ENCODE results near the gene MDH1B.
"Not testable (repeated sequence)": the region's sequence is repeated elsewhere in the genome, so short reads cannot be mapped to it uniquely, and the experiment has no call there.

The MDH1B gene

DNA sequence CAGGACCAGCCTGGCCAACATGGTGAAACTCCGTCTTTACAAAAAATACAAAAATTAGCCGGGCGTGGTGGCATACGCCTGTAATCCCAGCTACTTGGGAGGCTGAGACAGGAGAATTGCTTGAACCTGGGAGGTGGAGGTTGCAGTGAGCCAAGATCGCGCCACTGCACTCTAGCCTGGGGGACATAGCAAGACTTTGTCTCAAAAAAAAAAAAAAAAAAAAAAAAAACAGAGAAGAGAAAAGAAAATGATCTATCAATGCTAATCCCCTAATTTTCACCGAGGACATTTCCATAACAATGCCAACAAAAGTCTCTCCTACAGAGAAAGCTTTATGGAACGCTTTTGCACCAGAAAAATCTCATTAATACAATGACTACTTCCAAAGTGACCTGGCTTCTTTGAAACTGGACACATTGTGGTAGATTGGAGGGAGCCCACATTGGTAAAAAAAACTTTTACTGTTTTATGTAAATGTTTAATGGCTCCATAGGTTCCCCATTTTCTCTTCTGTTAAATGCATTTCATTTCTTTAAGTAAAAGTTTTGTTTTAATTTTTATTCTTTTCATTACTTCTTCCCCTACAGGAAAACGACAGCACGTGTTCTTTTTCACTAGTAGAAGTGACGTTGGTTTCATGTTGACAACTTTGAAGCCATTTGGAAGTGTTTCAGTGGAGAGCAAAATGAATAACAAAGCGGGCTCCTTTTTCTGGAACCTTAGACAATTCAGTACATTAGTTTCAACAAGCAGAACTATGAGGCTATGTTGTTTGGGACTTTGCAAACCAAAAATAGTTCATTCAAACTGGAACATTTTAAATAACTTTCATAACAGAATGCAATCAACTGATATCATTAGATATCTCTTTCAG lies 1.2 kb upstream of the MDH1B start:
- DNase-seq: no peak

DNA sequence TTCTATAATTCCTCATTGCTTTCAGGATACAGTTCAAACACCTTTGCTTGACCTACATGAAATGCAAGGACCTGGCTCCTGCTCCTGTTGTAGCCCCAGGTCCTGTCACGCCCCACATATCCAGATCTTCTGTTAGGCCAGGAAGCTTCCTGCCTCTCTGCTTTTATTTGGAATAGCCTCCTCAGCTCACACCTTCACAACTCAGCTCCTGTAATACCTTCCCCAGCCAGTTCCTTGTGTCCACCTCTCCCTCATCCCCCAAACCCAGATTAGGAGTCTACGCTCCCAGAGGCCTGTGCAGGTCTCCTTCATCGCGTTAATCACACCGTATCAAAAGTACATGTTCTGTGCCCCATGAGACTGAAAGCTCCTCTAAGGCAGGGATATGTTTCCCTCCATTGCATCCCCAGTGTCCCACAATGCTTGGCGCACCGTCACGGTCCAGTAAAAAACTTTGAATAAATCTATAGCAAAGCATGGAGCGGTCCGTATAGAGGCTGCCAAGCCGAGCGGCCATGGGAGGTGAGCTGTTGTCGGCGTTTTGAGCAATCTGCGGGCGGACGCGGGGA lies 371 bp downstream of the MDH1B start:
- no peak for DNase-seq

DNA sequence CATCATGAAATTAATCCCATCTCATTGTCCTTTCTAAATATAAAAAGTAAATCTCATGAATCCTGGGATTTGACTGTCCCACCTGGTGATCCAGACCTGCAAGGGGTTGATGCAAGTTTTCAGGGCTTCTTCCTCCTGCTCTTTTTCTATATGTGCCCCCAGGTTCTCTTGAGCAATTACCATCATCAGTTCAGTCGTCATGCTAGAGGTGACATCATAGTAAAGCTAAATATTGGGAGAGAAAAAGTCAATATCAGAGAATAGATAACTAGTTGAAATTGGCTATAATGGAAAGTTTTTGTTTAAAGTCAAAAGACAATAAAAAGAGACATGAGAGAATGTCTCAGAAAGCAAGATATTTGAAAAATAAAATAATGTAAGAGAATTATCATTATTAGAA lies 8.3 kb downstream of the MDH1B start:
- no peak for DNase-seq

DNA sequence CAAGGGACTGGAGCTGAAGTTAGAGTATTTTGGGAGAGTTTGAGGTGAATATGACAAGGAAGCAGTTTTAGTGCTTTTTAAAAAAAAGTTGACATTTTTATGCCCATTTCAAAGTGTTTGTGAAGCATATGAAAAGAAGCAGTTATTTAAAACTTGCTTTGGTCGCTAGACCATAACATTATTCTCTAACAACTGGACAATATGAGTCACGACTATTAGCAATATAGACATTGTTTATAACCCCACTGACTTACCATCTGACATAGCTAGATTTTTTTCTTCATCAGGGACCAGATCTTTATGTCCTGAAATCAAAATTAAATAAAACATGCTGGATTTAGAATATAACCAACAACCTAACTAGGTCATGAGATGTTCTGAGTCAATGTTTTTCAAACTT lies 24.3 kb downstream of the MDH1B start:
- DNase-seq: no peak

DNA sequence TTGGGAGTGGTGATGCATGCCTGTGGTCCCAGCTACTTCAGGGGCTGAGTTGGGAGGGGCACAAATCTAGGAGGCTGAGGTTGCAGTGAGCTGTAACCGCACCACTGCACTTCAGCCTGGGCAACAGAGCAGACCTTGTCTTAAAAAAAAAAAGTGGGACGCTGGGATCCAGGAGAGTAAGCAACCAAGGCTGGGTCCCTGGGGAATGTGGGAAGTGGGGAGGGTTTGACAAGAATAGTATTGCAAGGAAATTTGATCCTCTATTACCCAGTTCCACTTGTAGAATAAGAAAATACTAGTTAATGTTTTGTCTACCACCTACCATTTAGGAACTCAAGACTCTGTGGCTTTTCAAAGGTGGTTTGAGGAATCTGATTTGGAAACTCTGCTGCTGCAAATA lies 25.9 kb downstream of the MDH1B start:
- DNase-seq: no peak

DNA sequence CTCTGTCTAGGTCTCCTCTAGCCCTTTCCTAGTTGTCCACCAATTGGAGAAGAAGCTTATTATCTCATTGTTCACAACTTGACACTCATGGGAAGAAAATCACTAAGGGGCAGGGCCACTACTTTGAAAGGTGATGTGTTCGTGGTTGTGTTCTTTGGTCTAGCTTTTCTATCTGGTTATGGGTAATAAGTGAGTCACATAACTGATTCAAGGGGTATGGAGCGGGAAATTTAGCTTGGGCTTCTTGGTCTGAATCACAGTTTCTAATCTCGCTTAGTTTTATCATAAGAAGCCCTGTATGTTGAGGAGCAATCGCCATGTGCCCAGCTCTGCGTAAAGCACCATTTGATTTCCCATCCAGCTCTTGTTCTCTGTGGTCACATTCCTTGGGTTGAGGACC lies 28.2 kb downstream of the MDH1B start:
- no peak for DNase-seq

DNA sequence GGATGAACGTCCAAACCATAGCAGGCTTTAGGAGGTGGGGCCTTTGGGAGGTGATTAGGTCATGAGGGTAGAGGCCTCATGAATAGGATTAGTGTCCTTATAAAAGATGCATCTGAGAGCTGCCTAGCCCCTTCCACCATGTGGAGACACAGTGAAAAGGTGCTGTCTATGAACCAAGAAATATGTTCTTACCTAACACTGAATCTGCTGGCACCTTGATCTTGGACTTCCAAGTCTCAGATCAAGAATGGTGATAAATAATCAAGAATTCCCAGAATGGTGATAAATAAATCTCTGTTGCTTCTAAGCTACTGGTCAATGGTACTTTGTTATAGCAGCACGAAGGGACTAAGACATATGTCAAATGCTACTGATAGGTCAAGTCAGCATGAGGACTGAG lies 31.8 kb downstream of the MDH1B start:
- DNase-seq: no peak

DNA sequence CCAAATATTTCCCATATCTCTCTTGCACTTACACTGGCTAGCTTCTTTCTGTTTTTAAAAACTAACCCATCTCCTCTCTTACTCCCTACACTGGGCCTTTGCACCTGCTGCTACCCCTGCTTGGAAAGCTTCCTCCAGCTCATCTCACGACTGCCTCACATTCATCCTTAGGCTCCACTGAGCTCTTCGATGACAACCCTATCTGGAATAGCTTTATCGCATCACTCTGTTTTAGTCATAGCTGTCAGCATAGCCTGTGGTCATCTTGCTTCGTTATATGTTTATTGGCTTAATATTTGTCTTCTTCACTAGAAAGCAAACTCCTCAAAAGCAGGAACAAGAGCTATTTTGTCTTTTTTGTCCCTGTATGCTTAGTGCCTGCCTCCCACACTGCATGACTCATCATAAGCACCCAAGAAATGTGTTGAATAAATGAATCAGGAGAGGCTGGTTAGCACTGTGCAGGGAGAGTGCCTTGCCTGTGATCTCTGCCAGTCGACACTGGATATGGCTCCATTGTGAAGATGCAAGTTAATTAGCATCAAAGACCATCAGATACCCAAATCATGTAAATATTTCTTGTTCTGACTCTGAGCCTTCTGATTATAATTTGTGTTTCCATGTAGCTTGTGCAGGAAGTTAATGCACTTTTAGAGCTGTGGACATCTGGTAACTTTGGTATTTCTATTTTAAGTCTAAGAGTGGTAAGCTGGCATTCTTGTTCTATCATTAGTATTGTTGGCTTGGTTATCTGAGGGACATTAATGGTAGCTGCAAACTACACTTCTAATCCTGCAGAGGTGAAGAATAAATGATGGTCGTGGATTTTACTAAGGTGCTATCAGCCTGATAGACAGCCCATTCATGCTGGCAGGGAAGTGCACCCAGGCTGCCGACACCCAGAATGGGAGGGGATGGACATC lies 36.6 kb downstream of the MDH1B start:
- DNase-seq: no peak

DNA sequence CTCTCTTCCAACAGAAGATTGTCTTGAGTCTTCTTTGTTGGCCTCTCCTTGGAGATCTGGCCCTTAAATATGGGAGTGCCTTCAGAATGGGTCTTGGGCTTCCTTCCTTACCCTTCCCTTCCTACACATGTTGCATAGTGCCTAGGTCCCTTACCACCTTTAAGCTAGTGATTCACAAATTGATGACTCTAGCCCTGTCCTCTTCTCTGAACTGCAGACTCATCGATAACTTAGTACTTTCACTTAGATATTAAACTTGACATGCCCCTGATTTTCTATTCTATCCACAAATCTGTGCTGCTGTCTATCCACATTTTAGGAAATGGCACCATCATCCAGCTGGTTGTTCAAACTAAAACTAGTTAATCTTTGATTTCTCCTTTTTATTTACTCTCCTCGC lies 37.8 kb downstream of the MDH1B start:
- no peak for DNase-seq

DNA sequence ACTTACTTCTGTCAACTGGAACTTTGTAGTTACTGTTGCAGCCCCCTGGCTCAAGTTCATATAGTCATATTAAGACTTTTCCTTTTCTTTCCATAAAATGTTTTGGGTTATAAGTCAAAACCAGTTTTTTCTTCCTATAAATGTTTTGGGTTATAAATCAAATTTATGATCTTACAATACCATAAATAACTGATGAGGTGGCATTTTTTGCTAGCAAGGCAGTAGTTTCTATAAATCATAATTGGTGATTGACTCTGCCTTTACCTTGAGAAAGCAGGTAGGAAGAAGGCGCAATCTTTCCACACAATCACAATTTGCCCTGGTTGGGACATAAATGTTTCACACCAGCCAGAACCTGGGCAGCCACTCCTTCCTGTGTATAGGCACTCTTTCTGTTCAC lies 41.8 kb downstream of the MDH1B start:
- DNase-seq: no peak

DNA sequence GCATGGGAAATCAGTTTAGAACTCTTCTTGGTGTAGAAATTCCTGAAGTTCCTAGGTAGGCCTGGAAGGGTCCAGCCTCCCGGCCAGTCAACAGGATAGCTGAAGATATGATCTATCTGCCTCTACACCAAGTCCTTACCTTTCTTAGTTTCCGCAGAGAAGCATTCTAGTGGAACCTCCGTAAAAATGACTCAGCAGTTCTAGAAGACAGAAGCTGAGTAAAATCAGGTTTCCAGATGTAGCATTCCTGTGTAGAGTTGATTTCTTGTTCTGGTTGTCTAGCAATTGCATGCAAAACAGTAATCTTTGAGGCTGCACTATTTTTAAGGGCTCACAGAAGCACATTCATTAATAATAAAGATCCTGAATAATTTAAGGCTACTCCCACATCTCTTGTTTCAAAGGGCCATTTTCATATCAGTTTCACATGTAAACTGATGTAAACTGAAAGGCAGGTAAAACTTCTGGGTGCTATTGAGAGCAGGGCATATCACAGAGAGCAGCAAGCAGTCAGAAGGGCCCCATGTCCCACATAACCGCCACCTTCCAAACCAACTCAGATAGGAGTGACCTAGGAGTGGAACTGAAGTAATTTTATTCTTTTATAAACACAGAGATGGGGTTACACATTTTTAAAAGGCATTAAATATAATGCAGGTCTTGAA lies 43.7 kb downstream of the MDH1B start:
- no peak for DNase-seq

DNA sequence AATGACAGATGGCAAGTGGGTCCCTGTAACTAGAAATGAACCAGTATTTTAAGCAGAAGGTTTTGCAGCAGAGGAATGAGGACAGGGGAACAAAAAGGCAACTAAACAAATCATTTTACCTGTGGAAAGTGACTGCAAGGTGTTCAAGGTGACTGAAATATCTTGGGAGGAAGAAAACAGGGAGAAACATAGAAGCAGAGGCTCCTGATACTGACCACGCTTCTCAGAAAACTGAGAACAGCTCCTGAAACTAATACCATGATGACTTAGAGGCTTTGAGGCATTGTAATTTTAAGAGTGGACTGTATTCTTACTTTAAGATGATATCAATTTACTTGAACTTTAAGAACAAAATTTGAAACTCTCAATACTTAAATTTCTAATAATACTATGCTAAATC lies 46.8 kb downstream of the MDH1B start, which contains the start of gene DYTN:
TSS of gene DYTN (minus strand) at position 101 of the 400 bp plus-strand sequence. CDS start 117 bp downstream, outside the sequence.
- DNase-seq: no peak

DNA sequence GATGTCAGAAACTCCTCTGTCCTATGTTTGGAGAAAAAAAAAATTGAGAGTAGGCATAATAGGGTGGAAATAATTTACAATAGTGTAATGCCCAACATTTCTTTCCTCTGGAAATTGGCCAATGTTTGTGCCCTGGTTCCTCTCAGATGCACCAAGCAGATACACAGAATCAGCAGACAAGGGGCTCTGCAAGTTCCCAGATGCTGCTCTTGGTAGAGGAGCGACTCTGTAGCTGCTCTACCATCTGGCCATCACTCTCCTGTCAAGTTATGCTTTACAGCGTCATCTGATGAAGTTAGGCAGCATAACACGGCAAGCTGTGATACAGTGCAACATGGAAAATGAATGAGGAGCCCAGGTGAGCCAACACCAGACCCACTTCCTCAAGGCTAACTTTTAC lies 48.5 kb downstream of the MDH1B start:
- DNase-seq: no peak

DNA sequence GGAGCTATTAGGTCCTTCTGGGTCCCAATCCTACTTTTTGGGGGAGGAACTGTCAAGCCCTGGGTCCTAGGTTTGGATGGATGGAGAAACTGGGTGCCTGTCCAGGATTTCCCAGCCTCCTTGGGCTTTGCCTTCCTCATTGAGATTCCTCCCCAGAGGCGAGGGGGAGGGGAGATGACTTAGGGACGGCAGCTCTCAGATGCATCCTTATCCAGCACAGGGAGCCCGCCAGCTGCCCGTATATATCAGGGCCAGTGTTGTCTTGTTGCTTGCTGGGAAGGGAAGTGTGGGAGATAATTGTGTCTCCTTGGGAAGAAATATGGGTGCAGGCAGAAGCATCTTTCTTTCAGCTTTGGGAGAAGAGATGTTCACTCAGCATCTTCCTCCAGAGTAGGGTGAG lies 49.9 kb downstream of the MDH1B start:
- not testable (repeated sequence) for DNase-seq

DNA sequence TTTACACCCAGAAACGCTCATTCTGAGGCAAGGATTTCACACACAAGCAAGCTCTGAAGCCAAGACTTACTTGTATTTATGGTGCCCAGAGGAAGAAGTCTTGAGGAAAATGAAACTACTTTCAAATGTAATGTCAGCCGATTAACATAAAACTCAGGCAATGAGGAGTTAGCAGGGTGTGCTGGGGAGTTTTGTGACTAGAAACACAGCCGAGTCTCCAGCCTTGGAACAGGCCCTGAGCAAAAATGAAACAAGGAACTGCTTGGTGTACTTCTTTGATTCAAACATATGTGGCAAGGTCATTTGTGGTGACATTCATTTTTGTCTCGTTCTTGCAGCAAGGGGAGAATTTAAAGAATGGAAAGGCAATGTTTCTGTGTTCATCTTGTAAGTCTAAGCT lies 51.4 kb downstream of the MDH1B start:
- no peak for DNase-seq

DNA sequence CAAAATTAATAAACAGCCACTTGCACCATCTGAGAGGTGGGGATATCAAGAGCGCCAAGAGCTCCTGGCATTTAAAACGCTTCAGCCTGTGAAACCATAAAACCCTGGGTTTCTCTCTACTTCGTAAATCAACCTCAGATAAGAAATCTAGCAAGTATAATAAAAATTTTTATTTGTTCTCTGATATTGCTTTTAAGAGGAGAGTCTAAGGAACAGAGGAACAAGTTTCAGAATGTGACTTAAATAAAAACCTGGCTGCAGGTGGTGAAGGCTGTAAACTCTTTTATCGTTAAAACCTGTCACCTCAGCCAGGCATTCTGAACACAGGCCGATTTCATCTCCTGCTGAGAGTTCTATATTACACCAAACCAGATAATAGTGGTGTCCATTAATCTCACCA lies 56.8 kb downstream of the MDH1B start:
- no peak for DNase-seq

DNA sequence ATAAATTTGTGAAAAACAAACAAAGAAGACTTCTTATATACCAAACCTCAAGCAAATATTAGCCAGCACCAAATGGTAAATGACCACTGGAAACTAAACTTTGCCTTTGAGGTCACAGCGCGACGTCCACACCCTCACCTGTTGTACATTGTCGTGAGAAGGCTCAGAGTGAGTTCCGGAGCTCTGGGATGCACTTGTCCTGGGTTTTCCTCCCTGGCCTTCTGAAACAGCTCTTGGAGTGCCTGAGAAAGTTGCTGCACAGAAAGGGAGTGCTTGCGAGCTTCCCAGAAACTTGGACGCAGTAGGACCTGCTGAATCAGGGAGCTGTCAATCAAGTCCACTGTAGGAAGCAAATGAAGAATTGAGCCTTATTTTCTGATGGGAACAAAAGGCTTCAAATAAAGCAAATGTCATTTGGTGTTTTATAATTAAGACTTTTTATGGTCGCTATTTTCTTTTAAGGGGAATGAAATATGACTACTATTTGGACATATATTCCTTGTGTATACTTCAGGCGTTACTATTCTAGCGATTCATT lies 57.9 kb downstream of the MDH1B start:
- DNase-seq: no peak

DNA sequence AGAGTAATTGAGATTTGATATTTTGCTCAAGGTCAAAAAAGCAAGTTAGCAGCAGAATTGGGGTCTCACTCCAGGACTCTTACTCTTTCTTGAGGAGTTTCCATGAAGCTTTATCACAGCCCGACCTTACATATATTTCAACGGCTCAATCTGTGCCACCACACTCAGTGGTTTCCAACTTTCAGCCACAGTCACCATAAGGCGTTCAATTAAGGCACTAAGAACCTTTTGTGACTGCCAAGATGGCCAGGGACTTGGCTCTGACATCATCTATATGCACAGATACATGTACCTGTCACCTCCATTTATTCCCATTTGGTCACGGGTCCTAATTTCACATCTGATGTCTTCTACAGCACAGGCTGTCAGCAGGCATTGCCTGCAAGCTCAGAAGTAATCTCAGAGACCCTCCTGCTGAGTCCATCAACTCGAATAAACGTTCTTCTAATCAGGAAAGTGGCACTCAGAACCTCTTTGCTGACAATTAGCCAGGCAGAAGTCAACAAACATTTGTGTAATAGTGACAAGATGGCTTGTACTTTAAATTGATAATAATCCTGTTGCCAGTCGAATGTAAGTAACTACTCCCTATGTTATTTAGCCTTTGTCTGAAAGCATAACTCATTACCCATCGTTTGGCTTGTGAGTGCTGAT lies 63.0 kb downstream of the MDH1B start:
- DNase-seq: no peak

DNA sequence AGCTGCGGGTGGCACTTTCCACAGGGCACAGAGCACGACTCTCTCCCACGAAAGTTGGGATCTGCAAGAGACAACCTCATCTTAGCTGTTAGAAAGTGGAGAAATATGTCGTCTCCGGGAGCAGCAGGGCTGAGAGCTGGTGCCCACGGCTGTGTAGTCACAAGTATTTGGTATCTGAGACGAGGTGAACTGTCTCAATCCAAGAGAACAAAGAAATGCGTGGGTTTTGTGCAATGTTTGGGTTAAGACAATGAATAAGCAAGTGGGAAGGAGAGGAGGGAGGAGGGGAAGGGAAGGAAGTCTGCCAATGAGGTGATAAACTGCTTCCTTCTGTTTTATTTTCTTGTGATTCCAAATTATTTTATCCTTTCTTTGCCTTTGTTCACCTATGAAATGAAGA lies 65.0 kb downstream of the MDH1B start:
- DNase-seq: no peak

DNA sequence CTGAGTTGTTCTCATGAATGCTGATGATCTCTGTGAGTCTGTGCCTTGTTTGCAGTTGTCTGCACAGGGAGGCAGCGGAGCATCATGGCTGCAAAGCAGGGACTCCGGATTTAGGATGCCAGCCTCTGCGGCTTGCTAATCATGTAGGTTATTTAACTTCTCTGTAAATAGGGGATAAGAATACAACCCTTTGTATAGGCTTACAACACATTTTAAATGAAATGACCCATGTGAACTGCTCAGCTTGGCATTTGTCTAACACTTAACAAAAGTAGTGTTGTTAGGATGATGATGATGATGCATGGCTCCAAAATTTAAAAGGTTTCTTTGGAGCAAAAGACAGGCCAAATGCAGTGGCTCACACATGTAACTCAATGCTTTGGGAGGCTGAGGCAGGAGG lies 66.3 kb downstream of the MDH1B start:
- no peak for DNase-seq

DNA sequence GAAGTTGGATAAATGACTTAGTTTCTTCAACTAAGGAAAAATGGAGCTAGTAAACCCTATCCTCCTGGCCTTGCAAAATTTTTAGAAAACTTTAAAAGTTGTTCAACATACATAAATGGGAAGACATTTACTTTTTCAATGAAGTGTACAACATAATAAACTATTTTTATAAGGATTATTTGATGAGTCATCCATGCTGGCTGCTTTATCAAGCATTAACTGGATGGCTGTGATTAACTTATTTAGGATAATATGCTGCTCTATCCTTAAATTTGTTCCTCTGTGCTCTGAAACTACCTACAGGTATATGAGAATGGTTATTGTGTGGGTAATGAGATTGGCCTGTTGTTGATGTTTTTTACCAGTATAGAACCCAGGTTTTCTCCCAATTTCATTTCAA lies 68.2 kb downstream of the MDH1B start:
- no peak for DNase-seq

Data from stimulated activated CD4-positive, alpha-beta T cell treated with anti-CD3 and anti-CD28 coated beads, Interleukin-2, amount 100 ng/mL, for 48 hours (primary cell).